ENCODE data around the gene RASGRF2.

DNA sequence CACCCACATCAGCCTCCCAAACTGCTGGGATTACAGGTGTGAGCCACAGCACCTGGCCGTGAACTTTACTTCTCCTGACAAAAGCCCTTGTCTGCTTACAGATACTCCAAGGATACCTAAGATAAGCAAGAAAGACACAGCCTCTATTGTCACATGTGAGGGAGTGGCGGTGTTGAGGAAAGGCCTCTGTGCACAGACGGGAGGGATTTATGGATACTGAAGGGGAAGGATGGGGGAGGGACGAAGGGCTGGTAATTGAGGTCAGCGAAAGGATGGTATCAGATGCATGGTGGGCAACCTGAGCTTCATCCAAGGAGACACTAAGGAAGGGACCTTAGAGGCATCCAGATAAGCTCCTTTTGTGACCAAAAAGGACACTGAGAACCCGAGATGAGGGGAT is 206.3 kb downstream of the RASGRF2 start:
- TF ChIP-seq POLR2A (IDR thresholded peaks at IDR 0.05), result no peak
- TF ChIP-seq, protein P1, sequence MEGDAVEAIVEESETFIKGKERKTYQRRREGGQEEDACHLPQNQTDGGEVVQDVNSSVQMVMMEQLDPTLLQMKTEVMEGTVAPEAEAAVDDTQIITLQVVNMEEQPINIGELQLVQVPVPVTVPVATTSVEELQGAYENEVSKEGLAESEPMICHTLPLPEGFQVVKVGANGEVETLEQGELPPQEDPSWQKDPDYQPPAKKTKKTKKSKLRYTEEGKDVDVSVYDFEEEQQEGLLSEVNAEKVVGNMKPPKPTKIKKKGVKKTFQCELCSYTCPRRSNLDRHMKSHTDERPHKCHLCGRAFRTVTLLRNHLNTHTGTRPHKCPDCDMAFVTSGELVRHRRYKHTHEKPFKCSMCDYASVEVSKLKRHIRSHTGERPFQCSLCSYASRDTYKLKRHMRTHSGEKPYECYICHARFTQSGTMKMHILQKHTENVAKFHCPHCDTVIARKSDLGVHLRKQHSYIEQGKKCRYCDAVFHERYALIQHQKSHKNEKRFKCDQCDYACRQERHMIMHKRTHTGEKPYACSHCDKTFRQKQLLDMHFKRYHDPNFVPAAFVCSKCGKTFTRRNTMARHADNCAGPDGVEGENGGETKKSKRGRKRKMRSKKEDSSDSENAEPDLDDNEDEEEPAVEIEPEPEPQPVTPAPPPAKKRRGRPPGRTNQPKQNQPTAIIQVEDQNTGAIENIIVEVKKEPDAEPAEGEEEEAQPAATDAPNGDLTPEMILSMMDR (IDR thresholded peaks at IDR 0.05), result no peak
- no peak for TF ChIP-seq POLR2AphosphoS5 (IDR thresholded peaks at IDR 0.05)
- TF ChIP-seq EP300 (IDR thresholded peaks at IDR 0.05), result no peak
